Astrocyte of the cerebellum (primary cell): ENCODE measurements around the gene ATG4B.

Experiments used
- DNase-seq: peaks from one replicate; pipeline ENCODE4 v3.0.0-alpha.2; 2011; ENCODE audit warnings: low read depth
- H3K4me3 ChIP-seq: 2 replicates; pipeline ENCODE4 v1.5.1; 2011; ENCODE audit warnings: mild to moderate bottlenecking, low read depth, low read length, moderate library complexity
- CTCF ChIP-seq: IDR thresholded peaks from 2 replicates; pipeline ENCODE4 v1.5.1; 2012; ENCODE audit warnings: low read length, low read depth, moderate library complexity, mild to moderate bottlenecking; ENCODE audit errors: missing control alignments
- in situ Hi-C: cut with HindIII; loops from 2 replicates; pipeline ENCODE4 v1.10.0; 2017; ENCODE audit warnings: low sequenced_read_pairs

The ATG4B gene

DNA sequence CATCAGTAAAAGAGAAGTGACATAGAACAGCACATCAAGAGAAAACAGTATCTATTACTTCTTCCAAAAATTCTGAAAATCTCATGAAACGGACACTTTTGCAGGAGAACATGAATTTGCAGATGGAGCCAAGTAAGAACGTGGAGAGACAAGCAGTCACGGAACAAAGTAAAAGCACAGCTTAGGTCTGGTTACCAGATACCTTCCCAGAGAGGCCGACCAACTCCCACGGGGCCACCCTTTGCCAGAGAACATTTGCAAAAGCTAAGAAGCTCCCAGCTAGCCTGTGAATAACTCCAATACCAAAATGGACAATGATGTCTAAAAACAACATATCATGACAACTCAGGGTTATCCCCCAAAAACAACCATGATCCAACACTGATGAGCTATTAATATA, 39.4 kb upstream of the ATG4B start:
- TF ChIP-seq CTCF, result no peak
- in situ Hi-C loops, result no loop called here
- DNase-seq, result no peak

DNA sequence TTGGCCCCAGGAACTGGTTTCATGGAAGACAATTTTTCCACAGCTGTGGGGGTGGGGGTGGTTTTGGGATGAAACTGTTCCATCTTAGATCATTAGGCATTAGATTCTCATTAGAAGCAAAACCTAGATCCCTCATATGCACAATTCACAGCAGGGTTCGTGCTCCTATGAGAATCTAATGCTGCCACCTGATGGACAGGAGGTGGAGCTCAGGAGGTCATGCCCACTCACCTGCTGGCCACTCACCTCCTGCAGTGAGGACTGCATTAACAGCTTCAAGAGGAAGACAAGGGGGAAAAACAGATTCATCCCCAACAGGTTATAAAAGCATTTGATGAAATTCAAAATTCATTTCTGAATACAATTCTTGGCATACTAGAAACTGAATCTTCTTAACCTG, 39.0 kb upstream of the ATG4B start:
- DNase-seq, result no peak
- H3K4me3 ChIP-seq, result no peak overlapping the region
- peak; percentile 31 for TF ChIP-seq CTCF
- in situ Hi-C loops, result no loop called here

More for the DNA sequence above, 39.4 kb upstream of the ATG4B start:
- no peak overlapping the region for H3K4me3 ChIP-seq

DNA sequence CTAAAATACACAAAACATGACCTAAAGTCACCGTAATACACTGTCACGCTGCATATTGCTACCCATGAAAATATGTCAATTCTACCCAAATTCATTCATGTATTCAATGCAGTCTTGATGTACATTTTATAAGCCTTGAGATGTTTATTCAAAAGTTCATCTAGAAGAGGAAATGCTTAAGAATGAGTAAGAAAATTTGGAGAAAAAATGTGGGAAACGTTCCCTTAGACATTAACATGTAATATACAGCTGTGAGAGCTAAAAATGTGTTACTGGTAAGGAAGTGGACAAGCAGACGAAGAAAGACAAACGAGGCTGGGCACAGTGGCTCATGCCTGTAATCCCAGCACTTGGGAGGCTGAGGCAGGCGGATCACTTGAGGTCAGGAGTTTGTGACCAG, 37.9 kb upstream of the ATG4B start:
- TF ChIP-seq CTCF, result no peak
- H3K4me3 ChIP-seq, result no peak overlapping the region
- DNase-seq, result no peak
- in situ Hi-C loops, result no loop called here

GRCh38 chr2:241601841-241602240, 35.7 kb upstream of the ATG4B start:
- in situ Hi-C loops, result no loop called here
- no peak for DNase-seq
- TF ChIP-seq CTCF, result no peak
- H3K4me3 ChIP-seq, result no peak overlapping the region

DNA sequence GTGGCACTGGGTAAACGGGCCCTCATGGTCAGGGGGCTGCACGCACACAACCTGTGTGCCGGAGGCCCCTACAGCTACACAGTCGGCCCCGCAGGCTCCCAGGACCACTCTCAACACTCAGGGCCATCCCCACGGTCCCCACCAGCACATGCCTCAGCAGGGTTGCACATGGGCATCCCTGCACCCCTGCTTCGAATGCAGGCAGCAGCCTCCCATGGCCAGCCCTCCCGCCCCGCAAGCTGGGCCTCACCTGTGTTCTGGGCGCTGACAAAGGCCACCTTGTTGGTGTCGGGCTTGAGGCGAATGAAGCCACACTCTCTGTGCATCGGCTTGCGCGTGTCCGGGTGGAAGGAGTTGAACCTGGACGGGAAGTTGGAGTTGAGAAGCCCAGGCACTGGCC, 34.8 kb upstream of the ATG4B start:
- no peak for DNase-seq

GRCh38 chr2:241603686-241604085, 33.8 kb upstream of the ATG4B start:
- no peak for DNase-seq
- TF ChIP-seq CTCF, result no peak
- in situ Hi-C loops, result no loop called here
- H3K4me3 ChIP-seq, result no peak overlapping the region

More for the DNA sequence above, 34.8 kb upstream of the ATG4B start:
- H3K4me3 ChIP-seq, result no peak overlapping the region
- no peak for TF ChIP-seq CTCF
- in situ Hi-C loops, result no loop called here

DNA sequence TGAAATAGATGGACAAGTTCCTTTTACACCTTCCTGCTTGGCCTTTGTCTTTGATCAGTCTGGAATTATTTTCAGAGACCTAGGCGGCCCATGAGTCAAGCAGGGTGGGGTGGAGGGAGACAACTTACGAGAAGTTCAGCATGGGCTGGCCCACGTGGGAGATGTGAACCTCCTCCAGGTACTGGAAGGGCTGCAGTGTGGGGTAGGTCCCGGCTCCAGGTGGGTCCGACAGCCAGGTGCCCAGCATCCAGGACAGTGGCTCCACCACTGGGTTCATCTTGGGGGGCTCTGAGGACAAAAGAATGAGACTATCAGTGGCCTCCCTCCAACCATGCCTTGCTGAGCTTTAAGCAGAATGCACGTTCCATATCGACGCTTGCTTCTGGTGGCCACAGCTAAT, 31.3 kb upstream of the ATG4B start:
- in situ Hi-C loops, result no loop called here
- H3K4me3 ChIP-seq, result no peak overlapping the region
- DNase-seq, result no peak
- no peak for TF ChIP-seq CTCF
